Tibial nerve (tissue), 4 donors: ENCODE measurements around the gene SLC25A15.

Source experiments
- CTCF ChIP-seq, 5 experiments: fragments of 200-600 bp in 3 of 5; fragments of 450-650 bp in 2 of 5; sonication (generic) in 3 of 5; IDR thresholded peaks; one replicate each; pipeline ENCODE4 v1.5.1; 2016 to 2019; ENCODE audit warnings: antibody characterized with exemption in 5 of 5, mild to moderate bottlenecking in 3 of 5, moderate library complexity in 2 of 5
- EP300 ChIP-seq, 2 donors: sonication (generic); formaldehyde crosslinking; IDR thresholded peaks; one replicate each; pipeline ENCODE4 v1.6.1; 2017; ENCODE audit warnings: antibody characterized with exemption in 2 of 2, mild to moderate bottlenecking in 1 of 2
- POLR2A ChIP-seq, 2 donors: fragments of 450-650 bp; IDR thresholded peaks; one replicate each; pipeline ENCODE4 v1.6.1; 2017; ENCODE audit warnings: antibody characterized with exemption in 2 of 2, mild to moderate bottlenecking in 2 of 2, moderate library complexity in 2 of 2

GRCh38 chr13:40762849-40763248 lies 26.6 kb upstream of the SLC25A15 start:
- TF ChIP-seq POLR2A (IDR thresholded peaks at IDR 0.05) (no peak), CTCF (IDR thresholded peaks at IDR 0.05) (no peak), EP300 (IDR thresholded peaks at IDR 0.05) (no peak)
